ENCODE results near the gene TMEM255B.
A peak's percentile ranks its signal among the peaks of the same experiment; 100 is the strongest.

TMEM255B gene

DNA sequence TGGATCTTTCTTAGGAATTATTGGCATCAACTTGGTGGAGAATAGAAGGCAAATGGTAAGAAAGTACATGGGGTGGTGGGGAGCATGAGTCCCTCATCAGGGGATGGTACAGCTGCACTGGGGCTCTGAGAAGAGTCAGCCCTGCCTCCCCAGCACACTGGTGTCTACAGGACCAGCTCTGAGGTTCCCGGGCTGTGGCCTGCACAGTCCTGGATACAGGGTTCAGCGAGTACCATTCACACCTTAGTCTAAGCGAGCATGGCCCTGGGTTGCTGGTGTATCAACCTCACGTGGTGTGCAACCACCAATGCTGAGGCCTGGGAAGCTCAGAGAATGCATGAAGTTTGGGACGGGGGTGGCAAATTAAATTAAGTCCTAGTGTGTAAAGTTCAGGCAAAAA is 10.1 kb downstream of the TMEM255B start:
- DNase-seq, result no peak

DNA sequence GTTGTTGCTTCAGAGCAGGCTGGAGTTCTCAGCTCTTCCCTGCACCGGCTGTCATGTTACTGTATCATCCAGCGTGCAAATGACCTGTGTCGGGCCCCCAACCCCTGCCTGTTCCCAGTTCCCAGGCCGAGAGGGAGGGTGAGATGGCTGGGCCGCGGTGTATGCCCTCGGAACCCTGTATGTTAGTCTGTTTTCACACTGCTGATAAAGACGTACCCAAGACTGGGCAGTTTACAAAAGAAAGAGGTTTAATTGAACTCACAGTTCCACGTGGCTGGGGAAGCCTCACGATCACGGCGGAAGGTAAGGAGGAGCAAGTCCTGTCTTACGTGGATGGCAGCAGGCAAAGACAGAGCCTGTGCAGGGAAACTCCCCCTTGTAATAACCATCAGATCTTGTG is 10.9 kb downstream of the TMEM255B start:
- DNase-seq, result no peak

DNA sequence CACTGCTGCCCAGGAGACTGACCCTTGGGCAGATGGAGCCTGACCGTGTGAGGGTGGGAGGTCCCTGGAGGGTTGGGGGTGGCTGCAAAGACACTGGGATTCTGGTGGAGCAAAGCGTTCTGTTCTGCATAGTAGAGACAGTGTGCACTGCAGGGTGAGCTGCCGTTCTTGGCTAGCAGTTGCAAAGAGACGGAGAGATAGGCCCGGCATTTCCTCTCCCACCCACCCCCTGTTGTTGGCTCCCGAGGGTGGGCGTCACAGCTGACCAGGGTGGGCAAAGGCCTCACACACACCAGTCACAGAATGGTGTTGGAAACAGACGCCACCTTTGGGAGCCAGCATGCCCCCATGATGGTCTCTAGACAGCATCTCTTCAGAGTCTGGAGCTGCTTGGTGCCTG is 11.4 kb downstream of the TMEM255B start:
- no peak for DNase-seq

DNA sequence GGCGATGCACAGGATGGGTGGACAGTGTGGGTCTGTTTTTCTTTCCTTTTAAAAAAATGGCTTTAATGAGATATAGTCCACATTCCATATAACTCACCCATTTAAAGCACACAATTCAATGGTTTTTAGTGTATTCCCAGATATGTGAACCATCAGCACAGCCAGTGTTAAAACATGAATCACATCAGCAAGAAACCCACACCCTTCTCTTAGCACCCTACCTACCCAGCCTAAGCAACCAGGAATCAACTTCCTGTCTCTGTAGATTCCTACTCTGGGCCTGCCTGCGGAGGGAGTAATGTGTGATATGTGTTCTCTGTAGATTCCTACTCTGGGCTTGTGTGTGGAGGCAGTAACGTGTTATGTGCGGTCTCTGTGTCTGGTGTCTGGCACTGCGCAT is 11.9 kb downstream of the TMEM255B start:
- peak; percentile 18 for DNase-seq

DNA sequence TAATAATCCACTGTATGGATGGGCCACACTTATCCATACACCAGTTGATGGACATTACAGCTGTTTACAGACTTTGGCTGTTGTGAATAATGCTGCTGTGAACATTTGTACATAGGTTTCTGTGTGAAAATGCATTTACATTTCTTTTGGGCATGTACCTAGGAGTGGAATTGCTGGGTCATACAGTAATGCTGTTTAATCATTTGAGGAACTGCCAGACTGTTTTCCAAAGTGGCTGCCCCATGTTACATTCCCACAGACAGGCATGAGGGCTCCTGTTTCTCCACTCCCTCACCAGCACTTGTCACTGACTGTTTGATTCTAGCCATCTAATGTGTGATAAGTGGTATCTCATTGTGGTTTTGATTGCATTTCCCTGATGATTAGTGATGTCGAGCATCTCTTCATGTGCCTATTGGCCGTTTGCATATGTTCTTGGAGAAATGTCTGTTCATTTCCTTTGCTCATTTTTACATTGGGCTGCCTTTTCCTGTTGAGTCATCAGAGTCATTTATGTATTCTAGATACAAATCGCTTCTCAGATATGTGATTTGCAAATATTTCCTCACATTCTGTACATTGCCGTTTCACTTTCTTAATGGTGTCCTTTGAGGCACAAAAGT is 12.8 kb downstream of the TMEM255B start:
- peak; percentile 46 for DNase-seq

DNA sequence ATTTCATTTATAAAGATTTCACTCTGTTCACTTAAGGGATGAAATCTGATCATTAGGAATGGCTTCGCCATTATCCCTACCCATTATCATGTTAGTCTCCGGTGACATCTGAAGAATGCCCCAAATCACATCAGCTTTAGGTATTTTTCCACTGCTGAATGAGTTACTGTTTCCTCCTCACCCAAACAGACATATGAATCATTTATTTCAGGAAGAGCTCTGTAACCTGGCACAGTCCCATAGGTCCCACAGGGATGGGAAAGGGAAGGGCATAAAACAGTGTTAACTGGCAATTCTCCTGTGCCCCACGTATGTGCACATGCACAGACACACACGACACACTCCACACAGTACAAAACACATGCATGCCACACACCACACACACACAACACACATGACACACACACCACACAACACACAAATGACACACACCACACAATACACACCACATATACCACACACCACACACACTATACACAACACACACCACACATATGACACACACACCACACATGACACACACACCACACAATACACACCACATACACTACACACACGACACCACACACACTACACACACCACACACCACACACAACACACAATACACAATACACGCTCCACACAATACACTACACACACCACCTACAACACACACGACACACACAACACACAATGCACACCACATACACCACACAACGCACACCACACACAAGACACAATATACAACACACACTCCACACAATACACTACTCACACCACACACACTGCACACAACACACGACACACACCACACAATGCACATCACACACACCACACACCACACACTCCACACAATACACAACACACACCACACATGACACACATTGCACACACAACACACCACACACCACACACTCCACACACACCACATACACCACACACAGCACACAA is 15.4 kb downstream of the TMEM255B start:
- peak; percentile 40 for DNase-seq

DNA sequence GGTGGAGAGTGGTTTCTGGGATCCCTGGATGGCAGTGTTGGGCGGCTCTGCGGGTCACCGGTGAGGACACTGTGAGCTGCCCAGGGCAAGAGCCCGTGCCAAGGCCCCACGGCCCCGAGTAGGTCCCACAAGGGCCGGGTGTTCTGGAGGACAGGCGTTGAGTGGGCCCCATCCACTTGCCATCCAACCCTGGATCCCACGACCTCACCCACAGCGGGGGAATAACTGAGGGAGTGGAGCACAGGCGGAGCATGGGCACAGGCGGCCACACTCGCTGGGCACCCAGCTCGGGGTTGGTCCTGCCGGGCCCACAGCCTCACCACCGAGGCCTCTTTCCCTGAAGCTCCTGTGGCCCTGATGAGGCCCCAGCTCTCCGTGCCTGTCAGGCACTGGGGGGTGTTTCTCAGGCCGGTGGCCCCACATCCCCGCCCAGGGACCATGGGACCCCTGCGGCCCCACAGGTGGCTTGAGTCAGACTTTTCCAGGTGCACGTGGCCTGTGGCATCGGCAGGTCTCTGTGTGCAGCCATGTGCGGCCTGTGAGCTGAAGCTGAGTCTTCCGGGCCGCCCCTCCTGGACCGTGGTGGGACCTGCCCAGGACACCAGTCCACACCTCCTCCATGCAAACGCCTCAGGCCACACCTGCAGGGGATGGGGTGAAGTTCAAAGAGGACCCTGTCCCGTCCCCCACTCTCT is 16.6 kb downstream of the TMEM255B start:
- DNase-seq, result no peak

DNA sequence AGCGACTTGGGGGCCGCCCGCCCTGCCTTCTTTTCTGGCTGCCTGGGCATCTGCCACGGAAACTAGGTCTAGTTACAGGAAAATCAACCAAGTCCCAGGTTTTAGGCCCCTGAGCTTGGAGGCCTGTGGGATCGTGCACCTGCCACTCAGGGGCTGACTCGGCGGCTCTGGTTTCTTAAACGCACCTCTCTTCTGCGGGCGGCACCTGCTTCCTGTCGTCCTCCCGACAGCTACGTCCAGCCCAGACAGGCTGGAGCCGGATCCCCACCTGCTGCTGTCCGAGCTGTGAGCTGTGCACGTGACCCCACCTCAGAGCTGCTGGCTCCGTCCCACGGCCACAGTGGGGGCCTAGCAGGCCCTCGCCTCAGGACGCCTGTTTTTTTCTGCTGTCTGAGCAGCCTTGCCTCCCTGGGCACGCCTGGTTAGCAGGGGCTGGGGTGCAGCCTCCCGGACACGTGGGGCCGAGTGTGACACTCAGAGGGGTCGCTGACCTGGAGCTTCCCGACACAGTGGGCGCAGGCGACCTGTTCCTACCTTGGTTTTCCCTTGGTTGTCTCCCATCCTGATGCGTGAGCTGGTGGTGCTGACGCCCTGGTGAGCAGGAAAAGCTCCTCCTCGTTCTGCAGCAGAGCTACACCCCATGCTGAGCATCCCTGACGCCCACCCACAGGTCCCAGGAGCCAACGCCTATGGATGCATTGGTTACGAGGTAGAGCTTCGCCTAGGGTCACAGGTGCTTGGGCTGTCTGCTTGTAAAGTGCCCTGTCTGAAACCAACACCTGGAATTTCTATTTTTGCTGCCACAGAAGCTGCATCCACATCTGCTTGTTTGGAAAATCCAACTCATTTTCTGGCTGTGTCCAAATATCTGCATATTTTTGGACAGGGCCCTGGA is 17.5 kb downstream of the TMEM255B start:
- no peak for DNase-seq

DNA sequence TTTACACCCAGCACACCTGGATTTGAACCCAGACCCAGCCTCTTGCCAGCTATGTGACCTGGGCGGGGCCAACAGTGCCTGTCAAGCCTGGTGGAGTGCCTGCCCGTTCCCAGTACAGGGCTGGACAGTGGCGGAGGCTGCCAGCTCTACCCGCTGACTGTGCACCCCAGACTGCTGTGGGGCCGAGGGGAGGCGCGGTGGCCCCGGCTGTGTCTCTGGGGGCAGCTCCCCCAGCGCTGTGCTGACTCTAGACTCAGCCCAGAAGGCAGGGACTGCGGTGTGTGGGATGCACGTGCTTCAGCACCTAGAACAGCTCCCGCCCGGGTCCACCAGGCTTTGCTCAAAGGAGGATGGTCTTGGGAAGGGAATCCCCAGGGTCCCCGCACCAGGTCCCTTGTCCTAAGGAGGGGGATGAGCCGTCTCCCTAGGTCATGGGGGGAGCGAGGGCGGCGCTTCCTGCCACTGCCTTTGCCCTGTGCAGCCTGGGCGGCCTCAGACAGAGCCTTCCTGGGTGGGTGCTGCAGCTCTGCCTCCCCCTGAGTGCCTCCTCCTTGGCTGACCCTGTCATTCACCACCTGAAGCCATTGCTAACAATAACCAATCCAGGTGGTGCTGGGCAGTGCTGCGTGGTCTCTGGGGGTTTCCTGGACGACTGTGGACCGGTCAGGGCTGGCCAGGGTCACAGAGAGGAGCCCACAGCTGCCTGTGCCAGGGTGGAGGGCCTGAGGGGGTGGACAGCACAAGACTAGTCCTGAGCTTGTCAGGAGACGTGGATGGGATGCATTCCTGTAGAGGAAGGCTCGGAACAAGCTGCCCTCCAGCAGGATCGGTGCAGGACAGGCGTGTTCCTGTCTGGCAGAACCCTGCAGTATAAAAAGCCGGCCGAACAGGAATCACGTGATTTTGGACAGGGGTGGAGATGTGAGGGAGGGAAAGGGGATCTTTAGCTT is 18.6 kb downstream of the TMEM255B start:
- DNase-seq, result peak; percentile 33

DNA sequence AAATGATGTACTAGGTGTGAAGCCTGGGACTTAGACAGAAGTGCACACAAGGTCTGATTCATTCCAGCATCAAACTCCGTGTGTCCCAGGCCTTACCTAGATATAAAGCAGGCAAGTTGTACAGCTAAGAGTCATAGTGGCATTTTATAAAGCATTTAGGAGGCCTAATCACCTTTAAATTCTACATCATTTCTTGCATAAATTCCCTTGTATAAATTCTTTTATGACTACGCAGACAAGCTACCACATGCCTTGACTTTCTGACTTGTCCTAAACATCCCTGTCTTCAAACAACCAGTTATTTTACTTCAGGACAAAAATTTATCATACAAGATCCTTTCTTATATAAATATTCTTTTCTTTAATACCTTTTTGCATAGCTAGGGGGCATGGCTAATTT is 22.5 kb downstream of the TMEM255B start:
- no peak for DNase-seq

DNA sequence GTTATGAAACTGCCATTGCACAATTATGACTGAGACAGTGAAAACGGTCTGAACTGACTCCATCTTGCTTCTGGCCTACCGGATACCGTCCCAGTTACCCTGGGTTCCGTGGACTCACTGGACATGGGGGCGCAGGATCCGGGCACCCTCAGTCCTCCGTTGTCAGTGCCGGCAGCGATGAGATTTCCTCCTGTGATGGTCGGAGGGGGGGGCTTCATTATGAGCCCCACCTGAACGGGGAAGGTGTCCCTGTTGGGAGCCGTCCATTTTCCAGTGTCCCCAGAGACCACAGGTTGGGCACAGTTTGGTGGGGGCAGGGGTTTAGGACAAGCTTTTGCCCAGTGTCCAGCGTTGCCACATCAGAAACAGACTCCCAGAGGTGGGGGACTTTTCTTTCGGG is 23.4 kb downstream of the TMEM255B start:
- DNase-seq, result no peak

DNA sequence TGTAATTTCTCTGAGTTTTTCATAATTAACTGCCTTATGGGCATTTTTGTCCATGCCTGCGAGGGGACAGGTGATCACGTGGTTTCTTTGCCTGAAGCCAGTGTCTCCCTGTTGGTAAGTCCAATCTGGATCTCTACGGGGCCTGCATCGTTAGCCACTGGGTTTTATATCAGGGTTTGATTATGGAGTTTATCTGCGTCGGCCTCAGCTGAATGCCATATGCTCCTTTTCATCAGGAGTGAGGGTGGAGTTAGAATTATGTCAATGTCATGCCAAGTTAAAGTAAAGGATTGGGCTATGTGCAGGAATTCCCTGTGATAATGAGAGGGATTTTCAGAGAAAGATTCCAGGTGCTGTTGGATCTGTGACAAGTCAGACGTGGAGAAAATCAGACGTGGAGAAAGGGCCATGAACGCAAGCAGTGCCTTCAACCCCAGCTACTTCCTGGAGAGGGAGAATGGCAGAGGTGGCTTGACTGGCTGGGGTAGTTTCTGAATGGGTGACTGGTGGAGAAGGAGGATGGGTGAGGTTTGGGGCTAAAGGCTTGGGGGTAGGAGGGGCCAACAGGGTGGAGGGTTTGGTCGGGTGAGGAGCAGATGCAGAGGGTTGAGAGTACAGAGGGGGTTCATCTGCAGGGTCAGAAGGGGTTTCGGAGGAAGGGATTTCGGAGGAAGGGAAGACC is 24.3 kb downstream of the TMEM255B start:
- DNase-seq, result no peak

DNA sequence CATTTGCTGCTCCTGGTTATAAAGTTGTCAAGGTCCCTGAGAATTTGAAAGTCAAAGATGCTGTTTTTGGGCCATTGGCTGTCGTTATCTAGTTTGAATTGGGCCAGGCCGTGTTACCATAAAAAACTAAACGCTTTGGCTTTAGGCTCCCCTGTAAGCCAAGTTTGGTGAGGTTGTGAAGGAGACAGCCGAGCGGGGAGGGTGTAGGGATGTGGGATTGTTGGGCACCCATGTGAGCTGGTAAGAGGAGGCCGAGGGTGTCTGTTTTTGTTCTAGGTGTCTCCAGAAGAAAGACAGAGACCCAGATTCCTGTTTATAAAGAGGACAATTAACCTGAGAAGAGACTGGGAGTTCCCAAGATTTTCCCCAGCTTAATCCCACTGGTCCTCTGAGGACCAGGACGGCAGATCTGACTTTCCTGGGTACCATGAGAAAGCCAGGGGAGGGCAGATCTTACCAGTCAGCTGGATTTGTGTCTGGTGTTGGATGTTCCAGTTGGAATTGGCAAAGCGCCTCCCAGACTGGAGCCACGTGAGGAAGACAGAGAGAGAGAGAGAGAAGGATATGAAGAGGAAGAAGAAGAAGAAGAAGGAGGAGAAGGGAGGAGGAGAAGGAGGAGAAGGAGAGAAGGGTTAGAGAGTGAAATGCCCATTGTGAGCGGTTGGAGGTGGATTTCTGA is 25.1 kb downstream of the TMEM255B start:
- no peak for DNase-seq

DNA sequence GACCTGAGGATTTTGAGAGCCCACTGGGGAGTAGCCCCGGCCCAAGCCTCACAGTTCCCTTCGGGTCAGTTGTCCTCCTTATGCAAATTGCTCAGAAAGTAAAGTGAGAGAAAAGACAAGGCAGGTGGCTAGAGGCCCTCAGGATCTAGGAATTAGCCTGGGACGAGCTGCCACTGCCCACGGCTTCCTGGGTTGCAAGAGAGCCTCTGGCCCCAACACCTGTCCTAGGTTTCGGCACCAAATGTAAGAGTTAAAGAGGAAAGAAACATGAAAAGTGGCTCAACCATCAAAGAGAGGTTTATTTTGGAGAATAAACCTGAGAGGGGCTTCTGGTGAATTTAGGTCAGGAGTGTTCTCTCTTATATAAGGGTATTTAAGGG is 25.6 kb downstream of the TMEM255B start:
- DNase-seq, result no peak

DNA sequence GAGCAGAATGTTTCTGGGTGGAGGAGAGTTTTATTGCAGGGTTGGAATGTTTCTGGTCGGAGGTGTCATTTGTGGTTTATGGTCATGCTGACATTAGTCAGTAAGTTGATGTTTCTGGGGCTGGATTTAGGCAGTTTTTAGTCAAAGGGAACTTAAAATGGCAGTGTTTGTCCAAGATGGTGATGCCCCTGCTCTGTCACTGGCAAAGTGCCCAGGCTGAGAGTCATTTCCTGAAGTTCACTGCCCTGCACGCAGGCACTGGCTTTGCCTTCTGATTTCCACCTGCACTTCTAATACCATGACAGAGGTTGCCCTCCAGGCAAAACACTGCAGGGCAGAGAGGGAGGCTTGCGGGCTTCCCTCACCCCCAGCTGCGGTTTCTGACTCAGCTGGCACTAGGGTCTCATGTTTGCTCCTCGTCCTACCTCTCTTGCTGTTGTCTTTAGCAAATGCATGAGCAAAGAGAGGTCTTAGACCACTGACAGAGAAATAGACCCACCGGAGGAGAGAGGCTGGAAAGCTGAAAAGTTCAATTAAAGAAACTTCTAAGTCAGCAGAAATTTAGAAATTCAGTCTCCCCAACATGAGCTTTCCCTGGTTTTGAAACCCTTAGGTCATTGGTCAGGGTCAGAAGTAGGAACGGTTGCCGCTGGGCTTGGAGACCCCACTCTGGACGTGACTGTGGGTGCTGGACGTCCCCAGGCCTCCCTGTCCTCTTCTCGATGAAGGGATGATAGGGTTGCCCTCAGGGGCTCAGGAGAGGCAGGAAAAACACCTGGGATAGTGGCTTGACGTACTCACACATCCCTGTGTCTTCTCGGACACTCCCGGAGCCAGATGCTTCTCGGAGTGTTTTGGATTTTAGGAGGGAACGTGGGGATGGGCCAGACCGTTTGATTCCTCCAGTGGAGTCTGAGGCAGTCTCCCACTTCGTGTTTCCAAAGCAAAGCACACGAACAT is 26.3 kb downstream of the TMEM255B start:
- DNase-seq, result peak; percentile 73

DNA sequence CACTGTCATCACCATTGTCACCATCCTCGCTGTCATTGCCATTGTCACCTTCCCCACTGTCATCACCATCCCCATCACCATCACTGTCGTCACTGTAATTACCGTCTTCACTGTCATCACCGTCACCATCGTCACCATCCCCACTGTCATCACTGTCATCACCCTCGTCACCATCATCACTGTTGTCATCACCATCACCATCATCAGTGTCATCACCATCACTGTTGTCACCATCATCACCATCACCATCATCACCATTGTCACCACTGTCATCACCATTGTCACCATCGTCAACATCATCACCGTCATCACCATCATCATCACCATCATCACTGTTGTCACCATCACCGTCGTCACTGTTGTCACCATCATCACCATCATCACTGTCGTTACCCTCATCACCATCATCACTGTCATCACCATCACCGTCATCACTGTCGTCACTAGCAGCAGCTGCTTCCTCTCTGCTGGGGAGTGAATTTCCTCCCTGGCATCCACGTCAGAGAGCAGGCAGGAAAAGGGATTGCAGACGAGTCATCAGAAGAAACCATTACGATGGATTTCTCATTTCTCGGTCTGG is 27.3 kb downstream of the TMEM255B start:
- DNase-seq, result peak; percentile 28

DNA sequence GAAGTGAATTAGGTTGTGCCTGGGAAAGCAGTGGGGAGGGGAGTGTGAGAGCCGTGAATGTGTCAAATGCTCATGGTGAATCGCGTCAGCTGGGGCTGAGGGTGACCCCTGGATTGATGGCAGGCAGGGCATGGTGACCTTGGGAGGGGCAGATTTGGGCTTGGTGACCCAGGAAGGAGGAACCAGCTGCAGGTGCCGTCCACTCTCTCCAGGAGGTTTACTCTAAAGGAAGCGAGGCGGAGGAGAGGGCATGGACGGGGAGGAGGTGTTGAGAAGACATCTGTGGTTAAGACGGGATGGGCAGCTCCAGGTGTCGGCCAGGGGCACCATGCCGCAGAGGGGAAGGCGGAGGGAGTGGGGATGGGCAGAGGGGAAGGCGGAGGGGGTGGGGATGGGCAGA is 28.7 kb downstream of the TMEM255B start:
- DNase-seq, result no peak

DNA sequence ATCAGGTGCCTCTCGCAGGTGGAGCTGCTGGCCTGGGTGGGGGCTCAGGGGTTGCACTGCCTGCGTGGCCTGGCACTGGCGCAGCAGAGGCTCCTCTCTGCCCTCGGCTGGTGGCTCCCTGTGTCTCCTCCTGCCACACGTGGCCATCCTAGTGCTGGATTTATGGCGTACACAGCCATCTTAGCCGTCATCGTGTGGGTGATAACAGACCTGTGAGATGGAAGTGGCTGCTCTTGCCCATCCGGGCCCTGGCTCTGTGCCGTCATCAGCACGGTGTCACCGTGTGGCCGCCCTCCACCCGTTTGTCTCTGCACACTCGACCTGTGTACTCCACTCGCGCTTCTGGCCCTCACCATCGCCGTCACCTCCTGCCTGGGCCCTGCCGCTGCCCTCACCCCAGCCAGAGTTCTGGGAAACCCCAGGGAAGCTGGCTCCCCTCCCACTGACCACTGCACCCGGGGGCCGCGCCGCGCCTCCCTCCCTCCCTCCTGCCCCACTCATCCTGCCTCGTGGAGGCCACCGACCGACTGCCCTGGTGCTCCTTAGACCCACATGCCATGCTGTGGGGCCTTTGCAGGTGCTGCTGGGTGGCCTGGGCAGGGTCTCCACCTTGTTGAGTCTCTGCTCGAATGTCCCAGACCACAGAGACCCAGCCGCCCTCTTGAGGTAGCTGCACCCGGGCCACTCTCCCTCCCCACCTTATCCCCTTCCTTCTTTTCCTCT is 29.5 kb downstream of the TMEM255B start:
- no peak for DNase-seq

Data from fibroblast of skin of back (primary cell).